Naive thymus-derived CD8-positive, alpha-beta T cell (primary cell): Measurements from ENCODE around the gene PPP2R5C. TPM values are rescaled to one million over a fixed set of nuclear protein-coding genes. Genes with fewer than 3 reads are reported as not detected.

Experiments
- ATAC-seq, 2 donors: fragments of 150-1000 bp; cut with Tn5 transposase in 1 of 2; sonication (Bioruptor Pico), chemical (Tn5 transposase) in 1 of 2; 1 replicate in 1 of 2; 2 replicates in 1 of 2; pipeline ENCODE4 v1.10.0; 2021; ENCODE audit warnings: mild to moderate bottlenecking in 2 of 2, moderate library complexity in 2 of 2
- POLR2A ChIA-PET: fragments of 350-600 bp; sonication (Branson Sonifier 250); formaldehyde crosslinking; loops from one replicate; lab custom pipeline; 2021; ENCODE audit warnings: antibody characterized with exemption; lab: Charles Lee
- DNase-seq, 10 donors: peaks; one replicate each; pipeline versions ENCODE4 v3.0.0 to v3.0.0-alpha.2; 2020 to 2022
- H3K27ac Mint-ChIP-seq, 10 donors: one replicate each; pipeline ENCODE4 v1.8.0; 2020 to 2022; ENCODE audit warnings: mild to moderate bottlenecking in 10 of 10, mixed read lengths in 10 of 10, moderate library complexity in 4 of 10, inconsistent platforms in 1 of 10
- H3K27me3 Mint-ChIP-seq, 5 donors: one replicate each; pipeline ENCODE4 v1.8.0; 2021 to 2022; ENCODE audit warnings: mixed read lengths in 5 of 5
- H3K36me3 Mint-ChIP-seq, 3 donors: one replicate each; pipeline ENCODE4 v1.8.0; 2020 to 2022; ENCODE audit warnings: mixed read lengths in 3 of 3, mild to moderate bottlenecking in 2 of 3, inconsistent platforms in 1 of 3
- H3K4me1 Mint-ChIP-seq, 4 donors: one replicate each; pipeline ENCODE4 v1.8.0; 2021 to 2022; ENCODE audit warnings: mixed read lengths in 4 of 4
- H3K4me3 Mint-ChIP-seq, 10 donors: one replicate each; pipeline ENCODE4 v1.8.0; 2020 to 2022; ENCODE audit warnings: mild to moderate bottlenecking in 10 of 10, mixed read lengths in 10 of 10, moderate library complexity in 6 of 10, inconsistent platforms in 1 of 10
- H3K9me3 Mint-ChIP-seq, 9 donors: one replicate each; pipeline ENCODE4 v1.8.0; 2020 to 2022; ENCODE audit warnings: mixed read lengths in 9 of 9, mild to moderate bottlenecking in 3 of 9, inconsistent platforms in 1 of 9, moderate library complexity in 1 of 9
- polyA plus RNA-seq, 3 donors: library from polyadenylated mRNA; unstranded; fragments of 300-500 nt; fragmentation: Illumina TruSeq; gene quantifications; one replicate each; pipeline ENCODE4 v1.2.3, GENCODE V29; 2021
- total RNA-seq, 8 experiments: library from RNA in 2 of 8; stranded (reverse) in 2 of 8; gene quantifications; one replicate each; pipeline ENCODE4 v1.2.3 and lab custom pipeline; 2021 to 2026

PPP2R5C gene
- total and polyA plus RNA-seq, 5 experiments from 2014 or later: 143 to 418 (median 237) TPM

DNA sequence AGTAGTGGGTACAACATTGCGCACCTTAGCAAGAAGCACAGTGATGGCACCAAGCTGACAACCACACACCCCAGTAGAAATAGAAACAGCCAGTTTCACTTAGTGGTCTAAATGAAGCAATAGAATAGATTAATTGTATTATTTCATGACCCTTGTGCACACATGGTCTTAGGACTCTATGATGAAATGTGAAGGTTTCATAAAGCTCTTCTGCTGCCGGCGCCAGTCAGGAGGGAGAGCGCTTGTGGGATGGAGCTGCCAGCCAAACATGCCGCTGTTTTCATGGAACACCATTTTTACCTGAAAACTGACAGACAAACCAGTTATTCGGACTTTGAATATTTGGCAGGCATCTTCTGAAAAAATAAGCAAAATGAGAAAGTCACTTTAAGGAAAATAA, 100.0 kb downstream of the PPP2R5C start:
- DNase-seq: no peak
- Mint-ChIP-seq H3K4me3 (no peak overlapping the region), H3K27me3 (no peaks in the 10 kb centered on the region), H3K4me1 (peaks cover 22 to 67% (median 55%) of the 10 kb centered on the region in 4 donors), H3K9me3 (no peaks in the 10 kb centered on the region), H3K36me3 (peaks cover 0 to 91% (median 15%) of the 10 kb centered on the region in 3 donors), H3K27ac (peak overlapping the region in 3 of 10 donors; percentile 46 to 77 (median 61))
- no peak for ATAC-seq
- POLR2A ChIA-PET: interaction anchor here (0.8 to 1.2 kb wide), 2 partner anchors 18 to 83 kb away, joined by 3 read pairs; no protein-coding TSS in a partner anchor

DNA sequence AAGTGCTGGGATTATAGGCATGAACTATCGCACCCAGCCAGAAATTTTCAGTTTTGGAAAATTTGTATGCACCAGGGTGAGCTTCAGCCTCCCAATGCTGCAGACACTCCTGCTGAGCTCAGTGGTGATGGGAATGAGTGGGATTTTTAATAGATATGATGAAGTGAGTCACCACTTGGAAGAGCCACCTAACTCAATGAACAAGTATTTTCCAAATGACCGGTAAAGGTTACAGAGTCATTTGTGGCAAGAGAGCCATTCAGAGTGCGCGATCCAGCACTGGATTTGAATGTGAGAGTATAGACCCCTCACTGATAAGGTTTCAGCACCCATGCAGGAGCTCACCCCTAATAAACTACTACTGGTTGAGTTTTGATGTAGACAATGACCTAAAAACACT, 100.7 kb downstream of the PPP2R5C start:
- ATAC-seq (no peak), DNase-seq (no peak)
- Mint-ChIP-seq H3K27ac (peak overlapping the region in 8 of 10 donors; percentile 7 to 77 (median 40)), H3K9me3 (no peaks in the 10 kb centered on the region), H3K4me1 (peaks cover 19 to 63% (median 52%) of the 10 kb centered on the region in 4 donors), H3K27me3 (no peaks in the 10 kb centered on the region), H3K4me3 (no peak overlapping the region), H3K36me3 (peaks cover 0 to 84% (median 13%) of the 10 kb centered on the region in 3 donors)
- POLR2A ChIA-PET: interaction anchor here (0.8 kb wide), 1 partner anchor 17 kb away, joined by 3 read pairs; no protein-coding TSS in a partner anchor

DNA sequence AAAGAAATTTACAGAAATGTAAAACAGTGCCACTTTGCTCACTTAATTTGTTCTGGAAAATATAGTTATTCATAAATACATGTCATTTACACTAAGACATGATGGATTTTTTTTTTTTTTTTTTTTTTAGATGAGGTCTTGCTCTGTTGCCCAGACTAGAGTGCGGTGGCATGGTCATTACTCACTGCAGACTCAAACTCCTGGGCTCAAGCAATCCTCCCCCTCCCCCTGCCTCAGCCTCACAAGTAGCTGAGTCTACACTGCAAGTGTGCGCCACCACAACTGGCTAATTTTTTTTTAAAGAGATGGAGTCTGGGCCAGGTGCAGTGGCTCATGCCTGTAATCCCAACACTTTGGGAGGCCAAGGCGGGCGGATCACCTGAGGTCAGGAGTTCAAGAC, 101.2 kb downstream of the PPP2R5C start:
- no peaks in the 10 kb centered on the region for H3K27me3 Mint-ChIP-seq
- peak overlapping the region in 3 of 10 donors; percentile 24 to 77 (median 26) for H3K27ac Mint-ChIP-seq
- H3K36me3 Mint-ChIP-seq: peaks cover 0 to 79% (median 13%) of the 10 kb centered on the region in 3 donors
- no peak for ATAC-seq
- POLR2A ChIA-PET: no interaction called here
- no peak overlapping the region for H3K4me3 Mint-ChIP-seq
- H3K9me3 Mint-ChIP-seq: no peaks in the 10 kb centered on the region
- DNase-seq: no peak
- peaks cover 19 to 60% (median 51%) of the 10 kb centered on the region in 4 donors for H3K4me1 Mint-ChIP-seq

DNA sequence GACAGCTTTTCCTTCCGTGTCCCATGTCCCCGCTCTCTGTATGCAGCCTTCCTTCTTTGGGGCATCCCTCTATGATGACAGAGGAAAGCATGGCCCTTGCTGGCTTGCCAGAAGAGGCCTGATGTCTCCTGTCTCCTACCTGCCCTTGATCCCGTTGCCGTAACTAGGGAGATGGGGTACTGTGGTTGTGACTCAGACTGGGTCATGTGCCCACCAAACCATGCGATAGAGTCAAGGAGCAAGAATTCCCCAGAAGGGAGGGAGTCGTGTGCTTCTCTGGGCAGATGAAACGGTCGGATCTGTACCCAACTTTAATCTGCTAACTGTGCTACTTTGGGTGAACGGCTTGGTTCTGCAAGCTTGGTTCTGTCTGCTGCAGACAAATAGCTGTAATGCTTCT, 103.8 kb downstream of the PPP2R5C start:
- H3K27ac Mint-ChIP-seq: peak overlapping the region in 6 of 10 donors; percentile 14 to 94 (median 54)
- no peaks in the 10 kb centered on the region for H3K27me3 Mint-ChIP-seq
- ATAC-seq (no peak), DNase-seq (no peak)
- POLR2A ChIA-PET: interaction anchor here (0.5 kb wide), 1 partner anchor 40 kb away, joined by 3 read pairs; no protein-coding TSS in a partner anchor
- H3K36me3 Mint-ChIP-seq: peaks cover 0 to 67% (median 14%) of the 10 kb centered on the region in 3 donors
- H3K4me1 Mint-ChIP-seq: peaks cover 23 to 57% (median 53%) of the 10 kb centered on the region in 4 donors
- no peak overlapping the region for H3K4me3 Mint-ChIP-seq
- no peaks in the 10 kb centered on the region for H3K9me3 Mint-ChIP-seq

DNA sequence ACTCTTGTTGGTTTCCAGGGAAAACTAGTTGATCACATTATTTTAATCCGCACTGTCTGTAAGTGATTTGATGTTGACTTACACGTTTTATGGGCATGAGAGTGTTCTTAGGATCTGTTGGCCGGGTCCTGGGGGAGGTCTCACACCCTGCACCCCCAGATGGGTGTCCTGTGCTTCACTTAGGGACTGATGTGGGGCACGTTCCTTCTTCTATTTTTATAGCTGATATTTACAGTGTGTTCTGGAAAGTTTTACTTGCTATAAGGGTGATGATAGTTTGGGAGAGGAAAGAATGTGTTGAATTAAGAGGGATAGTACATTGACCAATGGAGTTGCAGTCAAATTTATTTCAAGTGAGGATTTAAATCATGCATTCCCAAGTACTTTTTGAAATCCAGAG, 106.3 kb downstream of the PPP2R5C start:
- peak overlapping the region in 9 of 10 donors; percentile 14 to 88 (median 49) for H3K27ac Mint-ChIP-seq
- H3K4me3 Mint-ChIP-seq: peak overlapping the region in 2 of 10 donors; percentile 2 to 45
- ATAC-seq (no peak), DNase-seq (no peak)
- H3K27me3 Mint-ChIP-seq: no peaks in the 10 kb centered on the region
- peaks cover 4 to 51% (median 17%) of the 10 kb centered on the region in 3 donors for H3K36me3 Mint-ChIP-seq
- POLR2A ChIA-PET: interaction anchor here (0.6 kb wide), 1 partner anchor 145 kb away, joined by 6 read pairs; no protein-coding TSS in a partner anchor
- H3K9me3 Mint-ChIP-seq: peaks cover 0 to 3% (median 0%) of the 10 kb centered on the region in 9 donors
- peaks cover 28 to 67% (median 64%) of the 10 kb centered on the region in 4 donors for H3K4me1 Mint-ChIP-seq

DNA sequence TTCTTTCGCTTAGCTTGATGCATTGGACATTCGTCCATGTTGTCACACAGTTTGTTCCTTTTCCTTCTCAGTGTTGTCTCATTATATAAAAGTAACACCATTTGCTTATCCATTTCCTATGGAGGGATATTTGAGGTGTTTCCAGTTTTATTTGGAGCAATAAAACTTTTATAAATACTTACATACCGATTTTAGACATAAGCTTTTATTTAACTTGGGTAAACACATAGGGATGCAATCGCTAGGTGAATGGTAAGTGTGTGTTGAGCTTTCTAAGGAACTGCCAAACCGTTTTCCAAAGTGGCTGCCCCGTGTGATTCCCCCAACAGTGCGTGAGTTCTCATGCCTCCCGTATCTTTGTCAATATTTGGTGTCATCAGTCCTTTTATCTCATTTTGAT, 107.7 kb downstream of the PPP2R5C start:
- Mint-ChIP-seq H3K27me3 (no peaks in the 10 kb centered on the region), H3K9me3 (peaks cover 0 to 7% (median 0%) of the 10 kb centered on the region in 9 donors), H3K4me1 (peaks cover 39 to 77% (median 72%) of the 10 kb centered on the region in 4 donors), H3K36me3 (peaks cover 7 to 53% (median 15%) of the 10 kb centered on the region in 3 donors), H3K4me3 (peak overlapping the region in 1 of 10 donors; percentile 26), H3K27ac (peak overlapping the region in 7 of 10 donors; percentile 57 to 82 (median 69))
- ATAC-seq (no peak), DNase-seq (no peak)
- POLR2A ChIA-PET: interaction anchor here (0.9 kb wide), 1 partner anchor 41 kb away, joined by 4 read pairs; no protein-coding TSS in a partner anchor

DNA sequence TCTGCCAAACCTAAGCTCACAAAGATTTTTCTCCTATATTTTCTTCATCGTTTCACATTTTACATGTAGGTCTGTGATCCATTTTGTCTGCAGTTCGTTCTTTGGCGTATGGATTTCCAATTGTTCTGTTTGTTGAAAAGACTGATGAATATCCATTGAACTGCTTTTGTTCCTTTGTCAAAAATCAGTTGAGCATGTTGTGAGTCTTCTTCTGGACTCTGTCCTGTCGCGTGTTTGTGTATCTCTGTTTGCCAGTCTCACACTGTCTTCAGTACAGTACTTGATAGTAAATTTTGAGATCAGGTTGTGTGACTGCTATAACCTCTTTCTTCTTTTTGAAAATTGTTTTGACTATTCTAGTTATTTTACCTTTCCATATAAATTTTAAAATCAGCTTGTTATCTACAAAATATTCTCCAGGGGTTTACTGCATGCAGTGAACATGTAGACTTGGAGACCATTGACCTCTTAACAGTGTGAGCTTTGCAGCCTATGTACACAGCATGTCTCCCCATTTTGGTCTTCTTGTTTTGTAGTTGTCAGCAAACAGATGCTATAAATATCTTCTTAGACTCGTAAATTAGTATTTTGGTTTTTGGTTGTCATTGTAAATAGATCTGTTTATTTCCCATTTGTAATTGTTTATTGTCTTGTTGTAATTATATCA, 108.9 kb downstream of the PPP2R5C start:
- peaks cover 0 to 7% (median 0%) of the 10 kb centered on the region in 9 donors for H3K9me3 Mint-ChIP-seq
- no peak overlapping the region for H3K4me3 Mint-ChIP-seq
- ATAC-seq (no peak), DNase-seq (no peak)
- peaks cover 37 to 80% (median 68%) of the 10 kb centered on the region in 4 donors for H3K4me1 Mint-ChIP-seq
- POLR2A ChIA-PET: no interaction called here
- H3K27ac Mint-ChIP-seq: peak overlapping the region in 6 of 10 donors; percentile 6 to 82 (median 54)
- peaks cover 7 to 41% (median 11%) of the 10 kb centered on the region in 3 donors for H3K36me3 Mint-ChIP-seq
- H3K27me3 Mint-ChIP-seq: no peaks in the 10 kb centered on the region

DNA sequence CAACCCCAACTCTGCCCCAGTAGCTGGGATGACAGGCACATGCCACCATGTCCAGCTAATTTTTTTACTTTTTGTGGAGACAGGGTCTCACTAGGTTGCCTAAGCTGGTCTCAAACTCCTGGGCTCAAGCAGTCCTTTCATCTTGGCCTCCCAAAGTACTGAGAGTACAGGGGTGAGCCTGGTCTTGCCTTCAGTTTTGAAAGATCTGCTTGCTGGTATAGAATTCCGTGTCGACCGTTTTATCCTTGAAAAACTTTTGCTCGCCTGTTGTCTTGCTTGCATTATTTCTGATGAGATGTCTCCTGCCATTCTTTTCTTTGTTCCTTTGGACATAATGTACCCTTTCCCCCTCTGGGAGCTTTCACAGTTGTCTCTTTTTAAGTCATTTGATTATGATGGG, 110.8 kb downstream of the PPP2R5C start:
- Mint-ChIP-seq H3K36me3 (peaks cover 7 to 36% (median 11%) of the 10 kb centered on the region in 3 donors), H3K27me3 (no peaks in the 10 kb centered on the region), H3K4me1 (peaks cover 45 to 86% (median 80%) of the 10 kb centered on the region in 4 donors), H3K4me3 (peak overlapping the region in 1 of 10 donors; percentile 3), H3K27ac (peak overlapping the region; percentile 3 to 94 (median 58)), H3K9me3 (peaks cover 0 to 7% (median 0%) of the 10 kb centered on the region in 9 donors)
- POLR2A ChIA-PET: interaction anchor here (0.8 kb wide), 1 partner anchor 102 kb away, joined by 4 read pairs; no protein-coding TSS in a partner anchor
- DNase-seq (no peak), ATAC-seq (no peak)

DNA sequence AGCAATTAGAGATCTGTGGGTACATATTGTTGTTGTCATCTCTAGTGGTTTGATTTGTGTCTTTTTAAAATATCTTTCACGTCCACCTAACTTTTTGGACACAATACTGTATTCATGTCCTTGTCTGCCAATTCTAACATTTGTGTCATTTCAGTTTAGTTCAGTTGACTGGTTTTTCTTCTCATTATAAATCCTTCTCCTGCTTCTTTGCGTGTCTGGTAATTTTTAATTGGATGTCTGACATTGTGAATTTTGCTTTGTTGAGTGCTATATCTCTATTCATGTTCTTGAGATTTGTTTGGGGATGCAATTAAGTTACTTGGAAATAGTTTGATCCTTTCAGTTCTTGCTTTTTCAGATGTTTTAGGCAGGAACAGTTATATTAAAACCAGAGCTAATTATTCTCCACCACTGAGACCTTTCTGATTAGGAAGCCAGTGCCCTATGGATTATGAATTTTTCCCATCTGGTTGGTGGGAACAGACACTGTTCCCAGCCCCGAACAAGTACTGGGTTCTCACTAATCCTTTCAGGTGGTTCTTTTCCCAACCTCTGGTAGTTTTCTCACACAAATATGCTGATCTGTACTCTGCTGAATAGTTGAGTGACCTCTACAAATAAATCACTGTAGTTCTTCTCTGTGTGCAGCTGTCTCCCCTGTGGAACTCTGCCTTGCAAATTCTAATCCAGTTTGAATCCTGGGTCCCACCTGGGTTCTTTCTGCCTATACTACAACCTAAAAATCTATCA, 111.7 kb downstream of the PPP2R5C start:
- peaks cover 7 to 43% (median 11%) of the 10 kb centered on the region in 3 donors for H3K36me3 Mint-ChIP-seq
- POLR2A ChIA-PET: no interaction called here
- H3K4me3 Mint-ChIP-seq: peak overlapping the region in 4 of 10 donors; percentile 8 to 26 (median 24)
- peaks cover 48 to 90% (median 84%) of the 10 kb centered on the region in 4 donors for H3K4me1 Mint-ChIP-seq
- ATAC-seq: no peak
- no peak for DNase-seq
- peaks cover 0 to 7% (median 0%) of the 10 kb centered on the region in 9 donors for H3K9me3 Mint-ChIP-seq
- H3K27me3 Mint-ChIP-seq: no peaks in the 10 kb centered on the region
- H3K27ac Mint-ChIP-seq: peak overlapping the region; percentile 50 to 94 (median 74)

DNA sequence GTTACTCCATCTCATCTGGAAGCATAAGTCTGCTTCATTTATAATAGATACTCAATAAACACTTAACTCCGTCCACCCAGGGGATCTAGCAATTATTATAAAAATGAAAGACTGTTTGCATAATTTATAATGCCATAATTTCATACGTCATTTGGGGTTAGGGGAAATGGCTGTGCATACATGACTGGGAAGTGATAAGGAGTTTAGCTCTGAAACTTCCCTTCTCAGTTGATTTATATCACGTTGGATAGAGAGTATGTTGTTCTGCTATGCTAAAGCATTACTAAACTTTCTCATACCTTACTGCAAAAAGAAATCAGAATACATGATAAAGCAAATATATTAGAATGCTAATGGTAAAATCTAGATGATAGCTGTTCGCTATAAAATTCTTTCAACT, 112.5 kb downstream of the PPP2R5C start:
- Mint-ChIP-seq H3K27me3 (no peaks in the 10 kb centered on the region), H3K36me3 (peaks cover 7 to 39% (median 9%) of the 10 kb centered on the region in 3 donors), H3K27ac (peak overlapping the region in 9 of 10 donors; percentile 2 to 94 (median 58)), H3K4me3 (peak overlapping the region in 3 of 10 donors; percentile 18 to 39 (median 24)), H3K9me3 (peaks cover 0 to 7% (median 0%) of the 10 kb centered on the region in 9 donors), H3K4me1 (peaks cover 46 to 94% (median 83%) of the 10 kb centered on the region in 4 donors)
- POLR2A ChIA-PET: no interaction called here
- no peak for ATAC-seq
- DNase-seq: no peak

DNA sequence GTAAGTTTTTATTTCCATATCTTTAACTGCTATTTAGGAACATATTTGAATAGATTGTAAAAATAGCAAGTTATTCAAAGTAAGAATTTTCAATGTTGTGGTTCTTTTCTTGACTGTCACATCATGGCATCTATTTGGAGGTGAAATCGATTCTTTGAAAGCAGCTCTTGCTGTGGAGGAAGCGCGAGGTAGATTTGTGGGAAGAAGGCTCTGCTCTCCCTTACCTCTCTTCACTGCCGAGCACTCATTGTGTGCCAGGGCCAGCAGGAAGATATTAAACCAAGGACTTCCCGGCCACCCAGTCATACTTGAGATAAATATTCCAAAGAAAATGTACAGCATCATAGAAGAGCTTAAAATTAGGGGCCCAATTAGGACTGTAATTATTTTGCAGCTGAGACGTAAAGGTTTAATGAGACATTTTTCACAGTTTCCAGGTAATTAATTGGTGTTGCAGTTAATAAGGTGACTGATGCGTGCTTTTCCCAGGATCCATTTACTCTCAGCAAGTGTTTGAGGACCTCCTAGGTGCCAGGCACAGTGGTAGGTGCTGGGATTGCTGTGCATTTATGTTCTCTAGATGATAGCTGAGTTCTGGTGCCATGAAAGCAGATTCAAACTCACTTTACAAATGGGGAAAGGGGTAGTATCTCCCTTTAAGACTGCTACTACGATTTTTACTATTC, 113.7 kb downstream of the PPP2R5C start:
- peak in 1 of 2 donors; percentile 13 for ATAC-seq
- Mint-ChIP-seq H3K9me3 (peaks cover 0 to 7% (median 0%) of the 10 kb centered on the region in 9 donors), H3K36me3 (peaks cover 7 to 44% (median 8%) of the 10 kb centered on the region in 3 donors), H3K4me1 (peaks cover 47 to 94% (median 84%) of the 10 kb centered on the region in 4 donors), H3K27ac (peak overlapping the region; percentile 48 to 96 (median 90)), H3K27me3 (no peaks in the 10 kb centered on the region), H3K4me3 (peak overlapping the region; percentile 20 to 79 (median 70))
- POLR2A ChIA-PET: interaction anchor here (0.9 to 1.7 kb wide), 4 partner anchors 26 to 169 kb away, joined by 3 to 5 read pairs (median 4); no protein-coding TSS in a partner anchor
- DNase-seq: no peak
